HEK293 (cell line): ENCODE results near the gene SLC25A14.
"Not testable (repeated sequence)": the region's sequence is repeated elsewhere in the genome, so short reads cannot be mapped to it uniquely, and the experiment has no call there.

Experiments
- CTCF ChIA-PET: fragments of 350-600 bp; formaldehyde crosslinking; extraction: SDS; loops from one replicate; lab custom pipeline; 2021; ENCODE audit warnings: antibody characterized with exemption; lab: Yijun Ruan, JAX
- POLR2A ChIA-PET: fragments of 300-600 bp; formaldehyde crosslinking; extraction: SDS; loops from one replicate; lab custom pipeline; 2020; ENCODE audit warnings: antibody characterized with exemption, inconsistent platforms; lab: Yijun Ruan, JAX
- H3K27ac ChIP-seq: fragments of 200-500 bp; sonication (Bioruptor generic); 2 replicates; pipeline ENCODE4 v1.5.1; 2014; ENCODE audit warnings: low read depth, low read length, control low read depth, inconsistent platforms; ENCODE audit errors: extremely low read depth
- H3K36me3 ChIP-seq, 2 experiments: fragments of 200-500 bp in 1 of 2; sonication (Bioruptor generic) in 1 of 2; 1 replicate in 1 of 2; 2 replicates in 1 of 2; pipeline ENCODE4 v1.5.1; 2014 to 2017; ENCODE audit warnings: inconsistent platforms in 2 of 2, low read length in 2 of 2; ENCODE audit not compliant: control insufficient read depth in 2 of 2, insufficient read depth in 1 of 2
- H3K4me1 ChIP-seq: fragments of 200-500 bp; sonication (Bioruptor generic); 2 replicates; pipeline ENCODE4 v1.5.1; 2014; ENCODE audit warnings: mild to moderate bottlenecking, low read length, inconsistent platforms; ENCODE audit not compliant: control insufficient read depth, insufficient read depth
- H3K4me3 ChIP-seq: 2 replicates; pipeline ENCODE4 v1.5.1; 2011; ENCODE audit warnings: low read depth, mild to moderate bottlenecking, control low read depth, low read length, moderate library complexity
- H3K9me3 ChIP-seq: fragments of 200-500 bp; sonication (Bioruptor generic); 2 replicates; pipeline ENCODE4 v1.5.1; 2014; ENCODE audit warnings: low read depth, low read length, inconsistent platforms; ENCODE audit not compliant: control insufficient read depth, insufficient read depth
- GFI1B ChIP-seq: fragments of 450-650 bp; formaldehyde crosslinking; IDR thresholded peaks from 2 replicates; pipeline ENCODE4 v1.5.1; 2016; ENCODE audit warnings: missing biosample characterization, missing genetic modification characterization
- IKZF3 ChIP-seq: fragments of 450-650 bp; IDR thresholded peaks from 2 replicates; pipeline ENCODE4 v1.5.0; 2018; ENCODE audit warnings: missing biosample characterization, mild to moderate bottlenecking, missing genetic modification characterization, moderate library complexity
- KLF8 ChIP-seq: fragments of 450-650 bp; formaldehyde crosslinking; IDR thresholded peaks from 2 replicates; pipeline ENCODE4 v1.5.1; 2016; ENCODE audit warnings: missing biosample characterization, missing genetic modification characterization
- PRDM1 ChIP-seq: fragments of 450-650 bp; formaldehyde crosslinking; IDR thresholded peaks from 2 replicates; pipeline ENCODE4; 2016; ENCODE audit warnings: missing biosample characterization, missing genetic modification characterization
- PRDM10 ChIP-seq: fragments of 450-650 bp; formaldehyde crosslinking; IDR thresholded peaks from 2 replicates; pipeline ENCODE4 v1.5.1; 2016; ENCODE audit warnings: missing biosample characterization, missing genetic modification characterization
- SALL2 ChIP-seq: fragments of 450-650 bp; formaldehyde crosslinking; IDR thresholded peaks from 2 replicates; pipeline ENCODE4 v1.5.0; 2017; ENCODE audit warnings: missing biosample characterization, mild to moderate bottlenecking, missing genetic modification characterization, borderline replicate concordance
- ZNF248 ChIP-seq: fragments of 450-650 bp; formaldehyde crosslinking; IDR thresholded peaks from 2 replicates; pipeline ENCODE4 v1.5.1; 2017; ENCODE audit warnings: missing biosample characterization, missing genetic modification characterization
- ZNF311 ChIP-seq: fragments of 450-650 bp; formaldehyde crosslinking; IDR thresholded peaks from 2 replicates; pipeline ENCODE4 v1.5.1; 2017; ENCODE audit warnings: missing biosample characterization, missing genetic modification characterization, borderline replicate concordance
- ZNF335 ChIP-seq: fragments of 450-650 bp; formaldehyde crosslinking; conservative IDR thresholded peaks from 2 replicates; pipeline ENCODE4 v1.5.1; 2016; ENCODE audit warnings: missing biosample characterization, missing genetic modification characterization
- ZNF366 ChIP-seq: fragments of 450-650 bp; formaldehyde crosslinking; conservative IDR thresholded peaks from 2 replicates; pipeline ENCODE4 v1.5.1; 2016; ENCODE audit warnings: missing biosample characterization, missing genetic modification characterization
- ZNF600 ChIP-seq: fragments of 450-650 bp; formaldehyde crosslinking; IDR thresholded peaks from 2 replicates; pipeline ENCODE4 v1.5.1; 2016; ENCODE audit warnings: missing biosample characterization, missing genetic modification characterization
- ZNF654 ChIP-seq: fragments of 450-650 bp; formaldehyde crosslinking; IDR thresholded peaks from 2 replicates; pipeline ENCODE4 v1.5.1; 2016; ENCODE audit warnings: low read depth, missing biosample characterization, missing genetic modification characterization
- ZSCAN4 ChIP-seq: fragments of 450-650 bp; formaldehyde crosslinking; IDR thresholded peaks from 2 replicates; pipeline ENCODE4 v1.5.1; 2017; ENCODE audit warnings: missing biosample characterization, missing genetic modification characterization
- TF ChIP-seq, protein P1 (sequence below): fragments of 450-650 bp; formaldehyde crosslinking; IDR thresholded peaks from 2 replicates; pipeline ENCODE4 v1.5.1; 2016; ENCODE audit warnings: missing biosample characterization, missing genetic modification characterization
- TF ChIP-seq, protein P2 (sequence below): fragments of 450-650 bp; formaldehyde crosslinking; IDR thresholded peaks from 2 replicates; pipeline ENCODE4 v1.5.1; 2016; ENCODE audit warnings: missing biosample characterization, missing genetic modification characterization, low read depth
- TF ChIP-seq, protein P3 (sequence below): fragments of 450-650 bp; formaldehyde crosslinking; IDR thresholded peaks from 2 replicates; pipeline ENCODE4 v1.5.1; 2016; ENCODE audit warnings: missing biosample characterization, missing genetic modification characterization

The SLC25A14 gene

GRCh38 chrX:130330706-130331105 is 9.0 kb upstream of the SLC25A14 start (continued):
- TF ChIP-seq ZSCAN4 (tag by site-specific recombination) (peak; percentile 89), ZNF600 (tag by site-specific recombination) (peak; percentile 93), KLF8 (tag by site-specific recombination) (peak; percentile 19; the same call in 1 of the 2 replicates), ZNF335 (peak; percentile 9; the same call in 1 of the 2 replicates), ZNF654 (peak; percentile 95), ZNF248 (tag by site-specific recombination) (no peak)

GRCh38 chrX:130336531-130336930 is 3.2 kb upstream of the SLC25A14 start:
- CTCF ChIA-PET = no interaction called here
- POLR2A ChIA-PET = no interaction called here

GRCh38 chrX:130338869-130339268 is 850 bp upstream of the SLC25A14 start:
- H3K4me3 ChIP-seq, CTCF ChIA-PET, H3K36me3 ChIP-seq, H3K27ac ChIP-seq, H3K9me3 ChIP-seq, H3K4me1 ChIP-seq: not testable (repeated sequence)
- TF ChIP-seq SALL2 (0 out of 2 replicates have a peak, but pooled peaks have one; percentile 45), ZNF366 (peak; percentile 85), PRDM1 (tag by site-specific recombination) (peak; percentile 99)
- POLR2A ChIA-PET = interaction anchor here (0.8 kb wide), 1 partner anchor 8 kb away, joined by 3 read pairs; no protein-coding TSS in a partner anchor

More at GRCh38 chrX:130336531-130336930, 3.2 kb upstream of the SLC25A14 start:
- H3K36me3 ChIP-seq = no peaks in the 10 kb centered on the region
- TF ChIP-seq, protein P1, sequence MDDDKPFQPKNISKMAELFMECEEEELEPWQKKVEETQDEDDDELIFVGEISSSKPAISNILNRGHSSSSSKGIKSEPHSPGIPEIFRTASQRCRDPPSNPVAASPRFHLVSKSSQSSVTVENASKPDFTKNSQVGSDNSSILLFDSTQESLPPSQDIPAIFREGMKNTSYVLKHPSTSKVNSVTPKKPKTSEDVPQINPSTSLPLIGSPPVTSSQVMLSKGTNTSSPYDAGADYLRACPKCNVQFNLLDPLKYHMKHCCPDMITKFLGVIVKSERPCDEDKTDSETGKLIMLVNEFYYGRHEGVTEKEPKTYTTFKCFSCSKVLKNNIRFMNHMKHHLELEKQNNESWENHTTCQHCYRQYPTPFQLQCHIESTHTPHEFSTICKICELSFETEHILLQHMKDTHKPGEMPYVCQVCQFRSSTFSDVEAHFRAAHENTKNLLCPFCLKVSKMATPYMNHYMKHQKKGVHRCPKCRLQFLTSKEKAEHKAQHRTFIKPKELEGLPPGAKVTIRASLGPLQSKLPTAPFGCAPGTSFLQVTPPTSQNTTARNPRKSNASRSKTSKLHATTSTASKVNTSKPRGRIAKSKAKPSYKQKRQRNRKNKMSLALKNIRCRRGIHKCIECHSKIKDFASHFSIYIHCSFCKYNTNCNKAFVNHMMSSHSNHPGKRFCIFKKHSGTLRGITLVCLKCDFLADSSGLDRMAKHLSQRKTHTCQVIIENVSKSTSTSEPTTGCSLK (tag by site-specific recombination) = no peak
- peak; percentile 75 for TF ChIP-seq PRDM10
- H3K9me3 ChIP-seq = no peaks in the 10 kb centered on the region
- H3K27ac ChIP-seq = no peak overlapping the region
- no peak overlapping the region for H3K4me3 ChIP-seq
- no peaks in the 10 kb centered on the region for H3K4me1 ChIP-seq

DNA sequence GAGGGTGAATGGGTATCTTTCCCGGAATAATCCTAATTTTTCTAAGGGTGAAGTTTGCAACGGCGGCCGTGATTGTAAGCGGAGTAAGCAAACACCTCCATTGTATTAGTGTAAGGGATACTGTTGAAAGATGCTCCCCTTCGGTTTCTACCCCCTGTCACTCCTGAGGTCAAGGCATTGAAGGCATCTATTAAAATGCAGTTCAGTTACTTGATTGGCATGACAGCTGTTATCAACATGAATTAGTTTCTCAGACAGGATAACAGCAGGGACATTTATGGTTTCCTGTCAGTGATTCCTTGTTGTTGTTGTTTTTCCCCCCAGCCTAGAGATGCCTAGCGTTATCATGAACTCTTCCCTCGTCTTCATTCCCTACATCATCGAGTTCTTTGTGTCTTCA is 552 bp downstream of the SLC25A14 start:
- CTCF ChIA-PET = interaction anchor here (0.7 kb wide), 1 partner anchor 546 kb away, joined by 3 read pairs; no protein-coding TSS in a partner anchor
- no peaks in the 10 kb centered on the region for H3K9me3 ChIP-seq
- no peaks in the 10 kb centered on the region for H3K4me1 ChIP-seq
- POLR2A ChIA-PET = interaction anchor here (0.8 to 1.9 kb wide), 4 partner anchors 9 to 563 kb away, joined by 4 to 9 read pairs (median 6); partner anchors contain the start of genes ENOX2, RBMX2 and ZNF280C
- TF ChIP-seq ZNF311 (tag by site-specific recombination) (no peak), GFI1B (no peak), IKZF3 (tag by site-specific recombination) (no peak)
- TF ChIP-seq, protein P2, sequence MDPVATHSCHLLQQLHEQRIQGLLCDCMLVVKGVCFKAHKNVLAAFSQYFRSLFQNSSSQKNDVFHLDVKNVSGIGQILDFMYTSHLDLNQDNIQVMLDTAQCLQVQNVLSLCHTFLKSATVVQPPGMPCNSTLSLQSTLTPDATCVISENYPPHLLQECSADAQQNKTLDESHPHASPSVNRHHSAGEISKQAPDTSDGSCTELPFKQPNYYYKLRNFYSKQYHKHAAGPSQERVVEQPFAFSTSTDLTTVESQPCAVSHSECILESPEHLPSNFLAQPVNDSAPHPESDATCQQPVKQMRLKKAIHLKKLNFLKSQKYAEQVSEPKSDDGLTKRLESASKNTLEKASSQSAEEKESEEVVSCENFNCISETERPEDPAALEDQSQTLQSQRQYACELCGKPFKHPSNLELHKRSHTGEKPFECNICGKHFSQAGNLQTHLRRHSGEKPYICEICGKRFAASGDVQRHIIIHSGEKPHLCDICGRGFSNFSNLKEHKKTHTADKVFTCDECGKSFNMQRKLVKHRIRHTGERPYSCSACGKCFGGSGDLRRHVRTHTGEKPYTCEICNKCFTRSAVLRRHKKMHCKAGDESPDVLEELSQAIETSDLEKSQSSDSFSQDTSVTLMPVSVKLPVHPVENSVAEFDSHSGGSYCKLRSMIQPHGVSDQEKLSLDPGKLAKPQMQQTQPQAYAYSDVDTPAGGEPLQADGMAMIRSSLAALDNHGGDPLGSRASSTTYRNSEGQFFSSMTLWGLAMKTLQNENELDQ (tag by site-specific recombination) = no peak
- TF ChIP-seq, protein P3, sequence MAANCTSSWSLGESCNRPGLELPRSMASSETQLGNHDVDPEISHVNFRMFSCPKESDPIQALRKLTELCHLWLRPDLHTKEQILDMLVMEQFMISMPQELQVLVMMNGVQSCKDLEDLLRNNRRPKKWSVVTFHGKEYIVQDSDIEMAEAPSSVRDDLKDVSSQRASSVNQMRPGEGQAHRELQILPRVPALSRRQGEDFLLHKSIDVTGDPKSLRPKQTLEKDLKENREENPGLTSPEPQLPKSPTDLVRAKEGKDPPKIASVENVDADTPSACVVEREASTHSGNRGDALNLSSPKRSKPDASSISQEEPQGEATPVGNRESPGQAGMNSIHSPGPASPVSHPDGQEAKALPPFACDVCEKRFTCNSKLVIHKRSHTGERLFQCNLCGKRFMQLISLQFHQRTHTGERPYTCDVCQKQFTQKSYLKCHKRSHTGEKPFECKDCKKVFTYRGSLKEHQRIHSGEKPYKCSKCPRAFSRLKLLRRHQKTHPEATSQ = no peak
- H3K27ac ChIP-seq = 0 out of 2 replicates have a peak overlapping the region, but pooled peaks have one; percentile 75
- peak overlapping the region; percentile 69 for H3K4me3 ChIP-seq
- no peaks in the 10 kb centered on the region for H3K36me3 ChIP-seq
